Measurements from ENCODE around the gene ERV3-1.
"Not testable (repeated sequence)": the region's sequence is repeated elsewhere in the genome, so short reads cannot be mapped to it uniquely, and the experiment has no call there.

The ERV3-1 gene

GRCh38 chr7:64999165-65000004 lies 7.1 kb downstream of the ERV3-1 start:
- no peak for DNase-seq

DNA sequence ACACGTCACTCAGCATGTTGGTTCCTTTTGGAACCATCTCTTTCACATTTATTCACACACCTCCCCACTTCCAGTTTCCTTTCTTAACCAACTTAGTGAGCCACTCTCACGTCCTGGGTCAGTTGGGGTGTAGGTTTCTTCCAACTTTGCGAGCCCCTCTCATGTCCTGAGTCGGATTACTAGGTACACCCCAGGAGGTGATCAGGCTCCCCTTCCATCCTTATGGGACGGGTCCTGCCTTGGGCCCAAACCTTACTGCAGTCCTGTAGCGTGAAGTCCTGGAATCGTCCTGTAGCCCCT lies 7.7 kb downstream of the ERV3-1 start:
- no peak for DNase-seq

GRCh38 chr7:64997927-64998391 lies 8.5 kb downstream of the ERV3-1 start:
- DNase-seq: no peak

- DNase-seq: no peak
Observed at GRCh38 chr7:64997164-64997908, 9.2 kb downstream of the ERV3-1 start.

DNA sequence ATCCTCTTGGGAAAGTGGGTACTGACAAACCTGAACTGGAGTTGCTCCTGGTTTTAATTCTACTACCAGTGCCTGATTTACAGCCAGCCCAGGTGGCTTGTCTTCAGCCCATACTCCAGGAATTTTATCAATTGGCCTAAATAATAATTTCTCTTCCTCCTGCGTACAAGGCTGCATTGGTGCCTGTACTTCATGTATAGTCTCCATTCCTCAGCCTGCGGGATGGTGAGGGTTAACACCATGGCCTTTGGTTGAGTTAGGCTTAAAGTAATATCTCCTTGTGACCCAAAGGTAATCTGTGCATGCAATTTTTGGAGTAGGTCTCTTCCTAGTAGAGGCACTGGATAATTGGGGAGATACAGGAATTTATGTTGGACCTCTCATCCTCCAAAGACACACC lies 10.2 kb downstream of the ERV3-1 start:
- DNase-seq: no peak

- no peak for DNase-seq
Observed at GRCh38 chr7:64993901-64994300, 12.6 kb downstream of the ERV3-1 start.

DNA sequence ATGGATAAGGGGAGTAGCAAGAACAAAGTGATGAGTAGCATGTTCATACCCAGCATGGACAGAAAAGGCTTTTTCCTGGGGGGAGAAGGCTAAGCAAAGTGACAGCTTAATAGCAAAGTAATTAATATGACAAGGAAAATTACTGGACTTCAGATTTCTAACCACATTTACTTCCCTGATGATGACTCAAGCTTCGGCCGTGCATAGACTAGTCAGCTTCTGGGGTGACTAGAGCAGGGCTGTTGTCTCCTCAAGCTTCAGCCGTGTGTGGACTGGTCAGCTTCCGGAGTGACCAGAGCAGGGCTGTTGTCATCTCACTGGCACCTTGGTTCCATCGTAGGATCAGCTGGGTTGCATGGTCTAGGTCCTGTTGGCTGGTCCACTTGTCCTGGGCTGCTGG lies 13.5 kb downstream of the ERV3-1 start:
- no peak for DNase-seq

DNA sequence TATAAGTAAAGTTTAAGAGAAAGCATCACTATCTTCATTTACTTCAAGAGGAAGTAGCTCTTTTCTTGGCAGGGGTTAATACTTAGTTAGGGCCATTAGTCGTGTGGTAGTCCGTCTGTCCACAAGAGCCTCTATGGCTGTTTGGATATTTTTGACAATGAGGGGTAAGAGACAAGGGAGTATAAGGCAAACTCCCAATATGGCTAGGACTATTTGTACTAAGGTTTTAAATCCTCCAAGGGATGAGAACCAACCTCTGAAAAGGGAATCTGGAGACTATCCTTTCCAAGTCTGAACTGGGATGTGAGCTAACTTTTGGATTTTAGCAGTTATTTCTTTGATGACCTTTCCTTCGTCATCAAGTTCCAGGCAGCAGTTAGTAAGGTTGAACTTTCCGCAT lies 15.6 kb downstream of the ERV3-1 start, which contains the start of gene ZNF117:
Gene ZNF117 (minus strand): TSS at position 101 of the 400 bp plus-strand sequence.
- no peak for DNase-seq

- DNase-seq: no peak
Observed at GRCh38 chr7:64990216-64990615, 16.3 kb downstream of the ERV3-1 start.

- DNase-seq: no peak
Observed at GRCh38 chr7:64978497-64979203, 27.8 kb downstream of the ERV3-1 start.

DNA sequence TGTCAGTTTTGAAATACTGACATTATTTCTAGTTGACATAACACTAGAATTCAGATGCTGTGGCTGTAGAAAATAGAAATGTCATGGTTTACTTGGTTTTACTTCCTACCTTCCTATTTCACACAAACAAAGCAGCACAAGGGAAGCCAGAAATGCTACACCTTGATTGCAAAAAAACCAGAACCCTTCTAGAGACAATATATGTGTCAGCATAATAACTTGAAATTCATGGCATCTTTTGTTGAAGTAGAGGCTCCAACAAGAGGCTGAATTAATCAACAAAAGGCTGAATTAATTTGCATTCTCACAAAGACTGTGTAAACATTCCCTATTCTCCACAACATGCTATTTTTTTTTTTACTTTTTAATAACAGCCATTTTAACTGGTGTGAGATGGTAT lies 40.9 kb downstream of the ERV3-1 start:
- DNase-seq: no peak

GRCh38 chr7:64959072-64959747 lies 47.3 kb downstream of the ERV3-1 start:
- DNase-seq: no peak

DNA sequence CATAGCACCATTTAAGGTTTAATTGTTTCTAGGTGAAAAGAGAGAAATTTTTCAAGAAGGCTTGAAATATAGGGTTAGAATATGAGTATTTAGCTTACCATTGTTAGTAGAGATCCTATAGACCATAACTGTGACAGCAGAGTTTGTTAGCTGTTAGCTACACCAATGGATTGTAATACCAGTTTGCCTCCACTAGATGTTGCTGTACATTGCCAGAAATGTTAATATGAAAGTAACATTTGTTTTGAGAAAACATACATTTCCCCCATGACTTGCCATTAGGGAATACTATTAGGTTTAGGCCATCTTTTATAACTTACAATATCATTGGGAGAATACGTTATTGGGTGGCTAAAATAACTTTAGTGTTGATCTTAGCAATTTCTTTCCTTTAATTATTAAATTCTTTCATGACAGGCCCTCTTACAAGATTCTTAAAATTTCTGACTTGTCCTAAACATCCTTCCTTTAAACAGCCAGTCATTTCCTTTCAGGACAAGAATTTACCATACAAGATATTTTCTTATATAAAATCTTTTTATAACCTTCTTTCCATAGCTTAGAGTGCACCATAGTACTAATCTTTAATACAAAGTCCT lies 55.1 kb downstream of the ERV3-1 start:
- no peak for DNase-seq

- not testable (repeated sequence) for DNase-seq
Observed at GRCh38 chr7:64950673-64951072, 55.8 kb downstream of the ERV3-1 start.

GRCh38 chr7:64948774-64949173 lies 57.7 kb downstream of the ERV3-1 start:
- not testable (repeated sequence) for DNase-seq

DNA sequence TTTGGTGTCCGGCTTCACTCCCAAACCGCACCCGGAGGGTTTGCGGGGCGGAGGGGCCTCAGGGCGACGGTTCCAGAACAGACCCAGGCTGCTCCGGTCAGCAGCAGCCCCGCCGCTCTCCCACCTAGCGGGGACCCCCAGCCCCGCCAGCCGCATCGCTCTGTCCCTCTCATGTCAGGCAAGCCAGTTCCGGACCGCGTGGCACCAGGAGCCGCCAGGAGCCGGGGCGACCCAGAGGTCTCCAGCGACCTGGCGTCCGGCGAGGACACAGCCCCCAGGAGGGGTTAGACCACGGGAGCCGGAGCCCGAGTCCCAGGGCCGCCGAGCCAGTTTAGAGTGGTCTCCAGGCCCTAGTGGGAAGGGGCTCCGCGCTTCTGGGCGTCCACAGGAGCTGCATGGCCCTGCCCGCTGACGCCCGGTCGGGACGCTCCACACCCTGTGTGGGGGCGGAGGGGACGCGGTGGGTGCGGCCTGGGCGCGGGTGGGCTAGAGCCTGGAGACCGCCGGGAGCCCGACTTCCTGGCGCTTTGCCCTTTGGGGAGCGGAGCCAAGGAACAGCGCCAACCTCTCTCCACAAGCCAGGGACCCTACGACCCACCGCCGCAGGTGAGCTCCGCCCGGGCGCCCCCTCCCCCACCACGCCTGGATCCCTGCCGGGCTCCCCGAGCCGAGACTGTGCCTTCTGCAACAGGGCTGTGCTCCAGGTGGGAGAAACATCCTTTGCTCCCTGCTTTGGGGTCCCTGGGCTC lies 59.1 kb downstream of the ERV3-1 start:
- no peak for DNase-seq

GRCh38 chr7:64946772-64947171 lies 59.7 kb downstream of the ERV3-1 start:
- no peak for DNase-seq

DNA sequence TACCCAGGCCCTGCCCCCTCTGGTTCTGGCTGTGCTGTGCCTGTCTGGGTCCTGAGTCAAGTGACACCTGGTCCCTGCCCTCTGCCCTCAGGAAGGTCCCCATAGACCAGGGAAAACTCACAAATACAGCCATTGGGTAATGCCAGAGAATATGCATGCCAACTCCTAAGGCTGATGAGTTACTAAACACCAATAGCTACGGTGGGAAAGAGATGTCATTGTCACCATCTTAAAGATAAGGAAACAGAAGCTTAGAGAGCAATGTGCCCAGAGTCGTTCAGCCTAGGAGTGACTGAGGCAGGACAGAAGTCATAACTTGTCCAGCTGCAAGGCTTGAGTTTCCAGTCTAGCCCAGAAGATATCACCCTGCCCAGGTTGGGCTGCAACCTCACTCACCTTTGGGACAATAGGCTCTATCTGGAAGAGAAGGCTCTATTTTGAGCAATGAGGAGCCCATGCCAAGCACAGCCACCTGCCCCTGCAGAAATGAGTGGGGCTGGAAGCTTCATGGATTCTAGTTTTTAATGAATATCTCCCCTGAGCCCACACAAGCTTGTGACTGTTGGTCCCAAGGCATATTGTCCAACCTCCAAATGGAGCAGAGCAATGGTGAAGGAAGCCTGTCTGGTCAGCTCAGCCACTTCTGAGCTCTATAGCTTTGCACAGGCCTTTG lies 60.8 kb downstream of the ERV3-1 start:
- no peak for DNase-seq

DNA sequence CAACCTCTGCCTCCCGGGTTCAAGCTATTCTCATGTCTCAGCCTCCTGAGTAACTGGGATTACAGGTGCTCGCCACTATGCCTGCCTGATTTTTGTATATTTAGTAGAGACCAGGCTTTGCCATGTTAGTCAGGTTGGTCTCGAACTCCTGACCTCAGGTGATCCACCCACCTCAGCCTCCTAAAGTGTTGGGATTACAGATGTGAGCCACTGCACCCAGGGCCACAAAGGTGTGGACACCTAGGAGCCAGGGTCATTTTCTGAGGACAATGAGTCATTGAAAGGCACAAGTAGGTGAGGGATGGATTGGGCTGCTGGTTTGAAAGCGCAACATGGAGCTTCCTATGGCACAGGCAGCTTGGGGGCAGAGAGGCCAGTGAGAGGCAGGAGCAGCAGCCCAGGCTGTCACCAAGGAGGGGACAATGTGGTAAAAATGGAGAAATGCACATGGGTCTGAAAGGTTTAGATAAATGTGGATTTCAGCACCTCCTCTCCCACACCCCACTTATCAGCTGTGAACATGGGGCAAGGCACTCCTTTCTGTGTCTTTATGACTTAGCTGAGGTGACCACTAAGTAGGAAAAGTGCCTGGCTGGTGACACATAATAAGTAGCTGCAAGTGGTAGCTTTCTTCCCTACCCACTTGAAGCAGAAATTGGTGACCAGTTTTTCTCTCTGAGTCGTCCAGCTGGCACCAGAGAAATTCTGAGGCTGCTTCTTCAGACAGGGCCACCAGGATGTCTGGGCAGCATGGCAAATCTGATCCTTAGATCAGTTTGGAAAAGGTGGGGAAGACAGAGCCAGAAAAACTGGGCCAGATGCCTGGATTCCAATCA lies 61.6 kb downstream of the ERV3-1 start:
- not testable (repeated sequence) for DNase-seq
